ENCODE data around the gene RYR3.

RYR3 gene

GRCh38 chr15:33506781-33507296 is 196.1 kb downstream of the RYR3 start:
- no peak overlapping the region for H2BK120ac ChIP-seq (ENCODE audit: low read depth, low read length)
- H2BK5ac ChIP-seq (ENCODE audit: low read length) = no peak overlapping the region
- DNase-seq (ENCODE audit: low spot score) = no peak
- no peak overlapping the region for H3K4ac ChIP-seq (ENCODE audit: low read length)
- H3K4me3 ChIP-seq (ENCODE audit: low read length in 2 of 2) = no peak overlapping the region
- H3K36me3 ChIP-seq (replicated peaks in 1 of 2; ENCODE audit: control insufficient read depth in 2 of 2, insufficient read depth in 2 of 2, low read length in 2 of 2) = no peaks in the 10 kb centered on the region
- no peak overlapping the region for H3K23ac ChIP-seq (ENCODE audit: low read depth, low read length, poor library complexity)
- H3K9ac ChIP-seq (ENCODE audit: low read depth, low read length, poor library complexity) = no peak overlapping the region
- no peaks in the 10 kb centered on the region for H3K9me3 ChIP-seq (replicated peaks in 1 of 2; ENCODE audit: control insufficient read depth in 2 of 2, insufficient read depth in 1 of 2, low read depth in 1 of 2, low read length in 2 of 2)
- no peak overlapping the region for H2BK12ac ChIP-seq (ENCODE audit: low read length)
- H3K14ac ChIP-seq (ENCODE audit: low read length) = no peak overlapping the region
- no peak overlapping the region for H3K4me2 ChIP-seq (ENCODE audit: insufficient read depth, low read length, poor library complexity, severe bottlenecking)
- no peak overlapping the region for H2AK5ac ChIP-seq (ENCODE audit: low read depth, low read length)
- H3K18ac ChIP-seq (ENCODE audit: low read length) = no peak overlapping the region
- no peak overlapping the region for H2BK15ac ChIP-seq (ENCODE audit: low read length)
- peak overlapping the region; percentile 65 for H3K27ac ChIP-seq (replicated peaks; ENCODE audit: low read length)
- no CpG with 5 or more reads among the region's 1 CpG for WGBS, 2 donors (ENCODE audit: extremely low coverage in 2 of 2, insufficient read length in 2 of 2, insufficient replicate concordance in 1 of 2)
- H4K91ac ChIP-seq (ENCODE audit: low read depth, low read length, poor library complexity) = no peak overlapping the region
- peaks cover 0 to 4% of the 10 kb centered on the region in 2 donors for H3K4me1 ChIP-seq (ENCODE audit: control insufficient read depth in 2 of 2, insufficient read depth in 1 of 2, low read depth in 1 of 2, low read length in 2 of 2)
- no peak overlapping the region for H4K8ac ChIP-seq (ENCODE audit: low read depth, low read length)
- H3K27me3 ChIP-seq (ENCODE audit: control insufficient read depth in 3 of 3, insufficient read depth in 3 of 3, low read depth in 1 of 3, low read length in 3 of 3) = no peaks in the 10 kb centered on the region
- no peak overlapping the region for H2AFZ ChIP-seq (ENCODE audit: low read length)
- H3K79me1 ChIP-seq (ENCODE audit: low read depth, low read length) = no peaks in the 10 kb centered on the region

GRCh38 chr15:33508703-33509102 is 197.9 kb downstream of the RYR3 start:
- H3K4me2 ChIP-seq (ENCODE audit: insufficient read depth, low read length, poor library complexity, severe bottlenecking) = no peak overlapping the region
- no CpG with 5 or more reads among the region's 4 CpGs for WGBS, 2 donors (ENCODE audit: extremely low coverage in 2 of 2, insufficient read length in 2 of 2, insufficient replicate concordance in 1 of 2)
- H3K9me3 ChIP-seq (replicated peaks in 1 of 2; ENCODE audit: control insufficient read depth in 2 of 2, insufficient read depth in 1 of 2, low read depth in 1 of 2, low read length in 2 of 2) = no peaks in the 10 kb centered on the region
- no peak overlapping the region for H2BK12ac ChIP-seq (ENCODE audit: low read length)
- H4K91ac ChIP-seq (ENCODE audit: low read depth, low read length, poor library complexity) = no peak overlapping the region
- H3K27ac ChIP-seq (replicated peaks; ENCODE audit: low read length) = no peak overlapping the region
- no peaks in the 10 kb centered on the region for H3K27me3 ChIP-seq (ENCODE audit: control insufficient read depth in 3 of 3, insufficient read depth in 3 of 3, low read depth in 1 of 3, low read length in 3 of 3)
- no peak overlapping the region for H2BK120ac ChIP-seq (ENCODE audit: low read depth, low read length)
- H2BK5ac ChIP-seq (ENCODE audit: low read length) = no peak overlapping the region
- peaks cover 0 to 3% of the 10 kb centered on the region in 2 donors for H3K4me1 ChIP-seq (ENCODE audit: control insufficient read depth in 2 of 2, insufficient read depth in 1 of 2, low read depth in 1 of 2, low read length in 2 of 2)
- no peak overlapping the region for H3K14ac ChIP-seq (ENCODE audit: low read length)
- no peak overlapping the region for H3K4me3 ChIP-seq (ENCODE audit: low read length in 2 of 2)
- H3K4ac ChIP-seq (ENCODE audit: low read length) = no peak overlapping the region
- H3K79me1 ChIP-seq (ENCODE audit: low read depth, low read length) = no peaks in the 10 kb centered on the region
- H2BK15ac ChIP-seq (ENCODE audit: low read length) = no peak overlapping the region
- no peak overlapping the region for H4K8ac ChIP-seq (ENCODE audit: low read depth, low read length)
- no peak overlapping the region for H3K9ac ChIP-seq (ENCODE audit: low read depth, low read length, poor library complexity)
- H2AK5ac ChIP-seq (ENCODE audit: low read depth, low read length) = no peak overlapping the region
- no peaks in the 10 kb centered on the region for H3K36me3 ChIP-seq (replicated peaks in 1 of 2; ENCODE audit: control insufficient read depth in 2 of 2, insufficient read depth in 2 of 2, low read length in 2 of 2)
- no peak for DNase-seq (ENCODE audit: low spot score)
- H3K23ac ChIP-seq (ENCODE audit: low read depth, low read length, poor library complexity) = no peak overlapping the region
- no peak overlapping the region for H3K18ac ChIP-seq (ENCODE audit: low read length)
- no peak overlapping the region for H2AFZ ChIP-seq (ENCODE audit: low read length)

- no peak overlapping the region for H2BK120ac ChIP-seq (ENCODE audit: low read depth, low read length)
- no peak overlapping the region for H3K9ac ChIP-seq (ENCODE audit: low read depth, low read length, poor library complexity)
- H3K4me3 ChIP-seq (ENCODE audit: low read length in 2 of 2) = no peak overlapping the region
- H3K27me3 ChIP-seq (ENCODE audit: control insufficient read depth in 3 of 3, insufficient read depth in 3 of 3, low read depth in 1 of 3, low read length in 3 of 3) = no peaks in the 10 kb centered on the region
- H2AFZ ChIP-seq (ENCODE audit: low read length) = no peak overlapping the region
- DNase-seq (ENCODE audit: low spot score) = no peak
- H2BK12ac ChIP-seq (ENCODE audit: low read length) = no peak overlapping the region
- no peak overlapping the region for H2BK5ac ChIP-seq (ENCODE audit: low read length)
- H3K27ac ChIP-seq (replicated peaks; ENCODE audit: low read length) = no peak overlapping the region
- H3K18ac ChIP-seq (ENCODE audit: low read length) = no peak overlapping the region
- no peak overlapping the region for H2BK15ac ChIP-seq (ENCODE audit: low read length)
- no peak overlapping the region for H3K4me2 ChIP-seq (ENCODE audit: insufficient read depth, low read length, poor library complexity, severe bottlenecking)
- H3K14ac ChIP-seq (ENCODE audit: low read length) = no peak overlapping the region
- H4K91ac ChIP-seq (ENCODE audit: low read depth, low read length, poor library complexity) = no peak overlapping the region
- no peak overlapping the region for H4K8ac ChIP-seq (ENCODE audit: low read depth, low read length)
- no peak overlapping the region for H3K23ac ChIP-seq (ENCODE audit: low read depth, low read length, poor library complexity)
- H3K4ac ChIP-seq (ENCODE audit: low read length) = no peak overlapping the region
- no peaks in the 10 kb centered on the region for H3K9me3 ChIP-seq (replicated peaks in 1 of 2; ENCODE audit: control insufficient read depth in 2 of 2, insufficient read depth in 1 of 2, low read depth in 1 of 2, low read length in 2 of 2)
- peaks cover 2 to 8% of the 10 kb centered on the region in 2 donors for H3K4me1 ChIP-seq (ENCODE audit: control insufficient read depth in 2 of 2, insufficient read depth in 1 of 2, low read depth in 1 of 2, low read length in 2 of 2)
- no peaks in the 10 kb centered on the region for H3K36me3 ChIP-seq (replicated peaks in 1 of 2; ENCODE audit: control insufficient read depth in 2 of 2, insufficient read depth in 2 of 2, low read length in 2 of 2)
- no peaks in the 10 kb centered on the region for H3K79me1 ChIP-seq (ENCODE audit: low read depth, low read length)
- no peak overlapping the region for H2AK5ac ChIP-seq (ENCODE audit: low read depth, low read length)
- WGBS, 2 donors (ENCODE audit: extremely low coverage in 2 of 2, insufficient read length in 2 of 2, insufficient replicate concordance in 1 of 2) = no CpG with 5 or more reads among the region's 2 CpGs
Observed at GRCh38 chr15:33515121-33515520, 204.4 kb downstream of the RYR3 start.

- Histone ChIP-seq H2BK12ac (ENCODE audit: low read length) (no peak overlapping the region), H3K27me3 (ENCODE audit: control insufficient read depth in 3 of 3, insufficient read depth in 3 of 3, low read depth in 1 of 3, low read length in 3 of 3) (no peaks in the 10 kb centered on the region), H3K4ac (ENCODE audit: low read length) (no peak overlapping the region), H2AFZ (ENCODE audit: low read length) (no peak overlapping the region), H3K4me2 (ENCODE audit: insufficient read depth, low read length, poor library complexity, severe bottlenecking) (no peak overlapping the region), H3K36me3 (replicated peaks in 1 of 2; ENCODE audit: control insufficient read depth in 2 of 2, insufficient read depth in 2 of 2, low read length in 2 of 2) (no peaks in the 10 kb centered on the region), H3K27ac (replicated peaks; ENCODE audit: low read length) (no peak overlapping the region), H3K9ac (ENCODE audit: low read depth, low read length, poor library complexity) (no peak overlapping the region), H4K8ac (ENCODE audit: low read depth, low read length) (no peak overlapping the region), H3K23ac (ENCODE audit: low read depth, low read length, poor library complexity) (no peak overlapping the region), H3K4me3 (ENCODE audit: low read length in 2 of 2) (no peak overlapping the region), H3K14ac (ENCODE audit: low read length) (no peak overlapping the region), H3K18ac (ENCODE audit: low read length) (no peak overlapping the region), H3K4me1 (ENCODE audit: control insufficient read depth in 2 of 2, insufficient read depth in 1 of 2, low read depth in 1 of 2, low read length in 2 of 2) (peaks cover 2 to 9% of the 10 kb centered on the region in 2 donors), H2BK120ac (ENCODE audit: low read depth, low read length) (no peak overlapping the region), H4K91ac (ENCODE audit: low read depth, low read length, poor library complexity) (no peak overlapping the region), H2AK5ac (ENCODE audit: low read depth, low read length) (no peak overlapping the region), H3K9me3 (replicated peaks in 1 of 2; ENCODE audit: control insufficient read depth in 2 of 2, insufficient read depth in 1 of 2, low read depth in 1 of 2, low read length in 2 of 2) (no peaks in the 10 kb centered on the region), H2BK15ac (ENCODE audit: low read length) (no peak overlapping the region), H2BK5ac (ENCODE audit: low read length) (no peak overlapping the region), H3K79me1 (ENCODE audit: low read depth, low read length) (no peaks in the 10 kb centered on the region)
- DNase-seq (ENCODE audit: low spot score) = no peak
- no CpG with 5 or more reads among the region's 2 CpGs for WGBS, 2 donors (ENCODE audit: extremely low coverage in 2 of 2, insufficient read length in 2 of 2, insufficient replicate concordance in 1 of 2)
Observed at GRCh38 chr15:33516563-33516962, 205.8 kb downstream of the RYR3 start.

Data from neuronal stem cell (in vitro differentiated cells).